K562 (cell line): ENCODE measurements around the gene WT1. TPM values are rescaled to one million over a fixed set of nuclear protein-coding genes. Genes with fewer than 3 reads are reported as not detected.
A peak's percentile ranks its signal among the peaks of the same experiment; 100 is the strongest.

Source experiments
- ARID3A ChIP-seq: IDR thresholded peaks from 2 replicates; pipeline ENCODE4 v1.6.1; 2012; ENCODE audit warnings: low read depth, low read length, improper control_type of control experiment, borderline replicate concordance
- ARNT ChIP-seq, 2 experiments: fragments of 450-650 bp; IDR thresholded peaks; 2 replicates each; pipeline ENCODE4 v1.6.1; 2016; ENCODE audit warnings: mild to moderate bottlenecking in 1 of 2
- CBFA2T3 ChIP-seq: fragments of 450-650 bp; IDR thresholded peaks from 2 replicates; pipeline ENCODE4 v1.6.1; 2017
- ESRRA ChIP-seq: fragments of 450-650 bp; IDR thresholded peaks from 2 replicates; pipeline ENCODE4 v1.6.1; 2014; ENCODE audit warnings: low read depth, mild to moderate bottlenecking, moderate library complexity, borderline replicate concordance
- ETV1 ChIP-seq: fragments of 450-650 bp; conservative IDR thresholded peaks from 2 replicates; pipeline ENCODE4 v1.6.1; 2016; ENCODE audit warnings: missing genetic modification characterization, control low read depth, low read depth, missing compliant biosample characterization
- IRF1 ChIP-seq: sonication (generic); formaldehyde crosslinking; IDR thresholded peaks from 2 replicates; pipeline ENCODE4 v1.8.0; 2022; ENCODE audit warnings: missing genetic modification reagents, mild to moderate bottlenecking, borderline replicate concordance
- KAT8 ChIP-seq: fragments of 450-650 bp; IDR thresholded peaks from 2 replicates; pipeline ENCODE4 v1.6.1; 2016; ENCODE audit warnings: low read depth, mild to moderate bottlenecking
- MNT ChIP-seq, 2 experiments: fragments of 450-650 bp; conservative IDR thresholded peaks; 2 replicates each; pipeline ENCODE4 v1.6.1; 2017; ENCODE audit warnings: mild to moderate bottlenecking in 2 of 2, moderate library complexity in 2 of 2
- PREB ChIP-seq: sonication (generic); formaldehyde crosslinking; IDR thresholded peaks from 2 replicates; pipeline ENCODE4 v1.8.1; 2023; ENCODE audit warnings: mild to moderate bottlenecking, missing genetic modification reagents
- REST ChIP-seq, 2 experiments: fragments of 450-650 bp; formaldehyde crosslinking in 1 of 2; IDR thresholded peaks; 2 replicates each; pipeline versions ENCODE4 v1.4.0 to v1.6.1; 2014 to 2020; ENCODE audit warnings: mild to moderate bottlenecking in 2 of 2, borderline replicate concordance in 1 of 2, low read depth in 1 of 2
- SMAD3 ChIP-seq: fragments of 450-650 bp; formaldehyde crosslinking; conservative IDR thresholded peaks from 2 replicates; pipeline ENCODE4 v1.4.0; 2020; ENCODE audit warnings: mild to moderate bottlenecking
- SMC3 ChIP-seq: conservative IDR thresholded peaks from 2 replicates; pipeline ENCODE4 v1.6.1; 2011; ENCODE audit warnings: low read depth, low read length, improper control_type of control experiment; ENCODE audit not compliant: insufficient read depth
- SNRNP70 ChIP-seq: fragments of 200-400 bp; formaldehyde crosslinking; optimal IDR thresholded peaks from 2 replicates; pipeline ENCODE3; 2017; ENCODE audit warnings: low read depth, low read length
- ZNF76 ChIP-seq: fragments of 250-450 bp; sonication (Bioruptor Pico); IDR thresholded peaks from 2 replicates; pipeline ENCODE4 v1.4.0; 2020; ENCODE audit warnings: mild to moderate bottlenecking, moderate library complexity, borderline replicate concordance
- polyA plus RNA-seq, 8 experiments: library from polyadenylated mRNA; depleted of rRNA in 4 of 8; stranded (reverse) in 5 of 8; unstranded in 3 of 8; fragments of >200 nt; fragmentation: Nextera tagmentation in 2 of 8; fragmentation: Illumina TruSeq in 1 of 8; extraction: Ambion mirVana in 2 of 8; extraction: Trizol in 1 of 8; gene quantifications; 2 replicates each; pipeline versions ENCODE4 v1.2.1 to v1.2.3, GENCODE V29; 2011 to 2014; ENCODE audit warnings: inconsistent platforms in 1 of 8, missing spikeins in 1 of 8
- total RNA-seq, 7 experiments: library from RNA; depleted of rRNA in 6 of 7; stranded (reverse); fragments of >200 nt in 6 of 7; fragmentation: Illumina TruSeq in 2 of 7; extraction: Trizol in 2 of 7; gene quantifications; 2 replicates each; pipeline versions ENCODE4 v1.2.1 to v1.2.3, GENCODE V29; 2011 to 2021; ENCODE audit warnings: low replicate concordance in 1 of 7

Gene WT1
- total and polyA plus RNA-seq, 9 of the 15 experiments (the other 6 are each of a cell fraction or from before 2014, with no cell fraction given) = 7.1 to 33.8 (median 19.4) TPM

GRCh38 chr11:32448232-32448631, 12.9 kb upstream of the WT1 start (continued):
- TF ChIP-seq REST (IDR thresholded peaks at IDR 0.05; ENCODE audit: borderline replicate concordance) (peak; percentile 38; the same call in 1 of the 2 replicates), REST (CRISPR knock-in tag; IDR thresholded peaks at IDR 0.05; ENCODE audit: low read depth) (no peak), ETV1 (tag) (no peak), SMC3 (0 out of 2 replicates have a peak, but pooled peaks have one; percentile 28), ZNF76 (CRISPR knock-in tag) (no peak), SMAD3 (CRISPR knock-in tag) (no peak), ARNT (IDR thresholded peaks at IDR 0.05) (0 out of 4 replicates have a peak, but pooled peaks of 1 of the 2 experiments have one; percentile 38), SNRNP70 (no peak), IRF1 (no peak), CBFA2T3 (peak; percentile 40; the same call in 1 of the 2 replicates), MNT (conservative IDR thresholded peaks at IDR 0.05) (peak; percentile 54 to 60; a peak in 2 of 4 replicates), ESRRA (peak; percentile 77; the same call in 1 of the 2 replicates), ARID3A (peak; percentile 46; the same call in 1 of the 2 replicates), PREB (no peak), KAT8 (no peak)
